ENCODE data around the gene ING4. TPM values are rescaled to one million over a fixed set of nuclear protein-coding genes. Genes with fewer than 3 reads are reported as not detected.

Gene ING4
- total and polyA plus RNA-seq, 2 donors = 70.0 to 74.0 TPM

DNA sequence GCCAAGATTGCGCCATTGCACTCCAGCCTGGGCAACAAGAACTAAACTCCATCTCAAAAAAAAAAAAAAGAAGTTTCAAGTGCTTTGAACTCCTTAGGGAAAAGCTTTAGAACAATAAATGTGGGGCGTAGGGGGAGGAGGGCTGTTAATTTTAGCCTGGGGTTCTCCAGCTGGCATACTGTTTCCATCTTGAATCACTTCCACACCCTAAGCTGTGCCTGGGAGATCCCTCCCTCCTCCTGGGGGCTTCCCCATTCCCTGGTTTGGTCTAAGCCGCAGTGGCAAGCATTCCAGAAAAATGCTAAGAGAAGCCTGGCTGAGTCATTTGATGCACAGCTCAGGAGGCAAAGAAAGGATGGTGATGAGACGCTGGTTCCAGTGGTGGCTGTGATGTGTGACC lies 28.6 kb upstream of the ING4 start:
- DNase-seq (ENCODE audit: low read depth in 6 of 9, low spot score in 9 of 9) = no peak
- H3K4me1 ChIP-seq (ENCODE audit: control insufficient read depth in 2 of 2, insufficient read depth in 2 of 2, low read length in 2 of 2) = peaks cover 14 to 29% of the 10 kb centered on the region in 2 donors
- H3K9me3 ChIP-seq (ENCODE audit: control insufficient read depth in 2 of 2, insufficient read depth in 1 of 2, low read length in 1 of 2) = no peaks in the 10 kb centered on the region

DNA sequence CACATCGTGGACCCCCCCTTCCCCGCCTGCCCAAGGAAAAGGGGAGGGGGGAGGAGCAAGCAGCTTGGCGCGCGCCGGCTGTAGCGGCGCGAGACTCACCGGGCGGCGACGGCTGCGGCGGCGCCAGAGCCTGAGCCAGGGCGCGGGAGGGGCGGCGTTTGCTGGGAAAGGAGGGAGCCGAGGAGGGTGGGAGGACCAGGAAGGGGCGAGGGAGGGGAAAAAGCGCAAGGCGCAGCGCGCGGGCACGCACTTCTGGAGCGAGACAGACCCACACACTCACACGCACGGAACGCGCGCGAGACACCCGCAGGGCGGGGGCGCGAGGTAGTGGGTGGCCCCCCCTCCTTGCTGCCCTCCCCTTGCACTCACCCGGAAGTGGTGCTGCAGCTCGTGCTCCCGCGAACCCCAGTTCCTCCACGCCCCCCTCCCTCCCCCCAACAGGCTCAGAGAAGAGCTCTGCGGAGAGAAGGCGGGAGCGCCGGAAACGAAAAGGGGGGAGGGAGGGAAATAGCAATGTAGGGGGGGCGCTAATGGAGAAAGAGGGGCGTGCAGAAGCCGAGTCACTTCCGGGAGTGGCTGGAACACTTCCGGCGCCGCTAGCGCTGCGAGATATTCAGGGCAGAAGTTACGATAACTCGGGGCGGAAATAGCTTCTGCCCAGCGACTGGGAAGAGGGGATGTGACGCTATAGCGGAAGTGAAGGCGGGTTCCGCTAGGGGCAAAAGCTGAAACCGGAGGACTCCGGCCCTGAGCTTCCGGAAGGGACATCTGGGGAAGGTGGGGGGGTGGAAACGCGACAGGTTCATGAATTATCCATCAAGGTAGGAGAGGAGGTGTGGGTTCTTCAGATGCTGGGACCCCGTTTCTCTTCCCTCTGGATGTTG lies 26.3 kb upstream of the ING4 start, which contains the start of gene ZNF384:
ZNF384 (minus strand) TSS at position 377 of the 884 bp plus-strand sequence. CDS start 9,855 bp downstream, outside the sequence.
- H3K27me3 ChIP-seq (ENCODE audit: control insufficient read depth in 2 of 2, insufficient read depth in 1 of 2, low read length in 1 of 2) = peaks cover 0 to 1% of the 10 kb centered on the region in 2 donors
- H3K4me3 ChIP-seq (ENCODE audit: low read length in 2 of 2) = peak within 1 kb of the TSS; percentile 80 to 82
- no peaks in the 10 kb centered on the region for H3K9me3 ChIP-seq (ENCODE audit: control insufficient read depth in 2 of 2, insufficient read depth in 1 of 2, low read length in 1 of 2)
- H3K27ac ChIP-seq (ENCODE audit: low read depth in 1 of 2, low read length in 1 of 2) = peak within 1 kb of the TSS; percentile 96 to 97
- DNase-seq (ENCODE audit: low read depth in 6 of 9, low spot score in 9 of 9) = peak; percentile 87 to 99 (median 98)
- WGBS = under 1% methylated on average over 72 of the region's 72 CpGs
- H3K36me3 ChIP-seq (ENCODE audit: control insufficient read depth in 2 of 2, insufficient read depth in 2 of 2, low read length in 1 of 2) = peaks cover 7 to 25% of the 10 kb centered on the region in 2 donors
- H3K4me1 ChIP-seq (ENCODE audit: control insufficient read depth in 2 of 2, insufficient read depth in 2 of 2, low read length in 2 of 2) = peaks cover 14 to 29% of the 10 kb centered on the region in 2 donors

More for the DNA sequence above, 28.6 kb upstream of the ING4 start:
- peaks cover 0 to 16% of the 10 kb centered on the region in 2 donors for H3K27me3 ChIP-seq (ENCODE audit: control insufficient read depth in 2 of 2, insufficient read depth in 1 of 2, low read length in 1 of 2)
- no peak overlapping the region for H3K4me3 ChIP-seq (ENCODE audit: low read length in 2 of 2)
- peaks cover 0 to 10% of the 10 kb centered on the region in 2 donors for H3K36me3 ChIP-seq (ENCODE audit: control insufficient read depth in 2 of 2, insufficient read depth in 2 of 2, low read length in 1 of 2)
- 97% methylated on average over 4 of the region's 4 CpGs for WGBS
- no peak overlapping the region for H3K27ac ChIP-seq (ENCODE audit: low read depth in 1 of 2, low read length in 1 of 2)

DNA sequence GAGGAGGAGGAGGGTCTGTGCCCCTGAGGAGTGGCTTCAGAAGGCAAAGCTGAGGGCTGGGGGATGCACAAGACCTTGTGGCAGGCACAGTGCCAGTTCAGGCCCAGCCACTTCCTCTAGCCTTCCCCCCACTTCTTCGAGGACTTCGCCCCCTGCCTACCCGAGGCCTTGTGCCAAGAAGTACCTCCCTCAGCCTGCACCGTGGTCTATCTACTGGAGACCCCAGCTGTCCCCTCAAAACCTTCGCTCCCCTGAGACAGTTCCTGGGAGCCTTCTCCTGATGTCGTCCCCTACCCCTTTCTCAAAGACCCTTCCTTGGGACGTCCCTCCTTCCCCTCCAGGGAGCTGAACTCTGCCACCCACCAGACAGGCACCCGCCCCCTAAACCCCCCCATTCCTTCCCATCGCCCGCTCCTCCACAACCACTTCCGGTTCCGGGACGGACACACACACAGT lies 25.7 kb upstream of the ING4 start:
- H3K4me3 ChIP-seq (ENCODE audit: low read length in 2 of 2) = peak overlapping the region; percentile 80 to 82
- H3K27me3 ChIP-seq (ENCODE audit: control insufficient read depth in 2 of 2, insufficient read depth in 1 of 2, low read length in 1 of 2) = no peaks in the 10 kb centered on the region
- 0% methylated on average over 13 of the region's 13 CpGs for WGBS
- H3K4me1 ChIP-seq (ENCODE audit: control insufficient read depth in 2 of 2, insufficient read depth in 2 of 2, low read length in 2 of 2) = peaks cover 14 to 29% of the 10 kb centered on the region in 2 donors
- H3K27ac ChIP-seq (ENCODE audit: low read depth in 1 of 2, low read length in 1 of 2) = peak overlapping the region; percentile 96 to 97
- DNase-seq (ENCODE audit: low read depth in 6 of 9, low spot score in 9 of 9) = peak in 2 of 9 donors; percentile 26 to 56
- peaks cover 7 to 29% of the 10 kb centered on the region in 2 donors for H3K36me3 ChIP-seq (ENCODE audit: control insufficient read depth in 2 of 2, insufficient read depth in 2 of 2, low read length in 1 of 2)
- no peaks in the 10 kb centered on the region for H3K9me3 ChIP-seq (ENCODE audit: control insufficient read depth in 2 of 2, insufficient read depth in 1 of 2, low read length in 1 of 2)

DNA sequence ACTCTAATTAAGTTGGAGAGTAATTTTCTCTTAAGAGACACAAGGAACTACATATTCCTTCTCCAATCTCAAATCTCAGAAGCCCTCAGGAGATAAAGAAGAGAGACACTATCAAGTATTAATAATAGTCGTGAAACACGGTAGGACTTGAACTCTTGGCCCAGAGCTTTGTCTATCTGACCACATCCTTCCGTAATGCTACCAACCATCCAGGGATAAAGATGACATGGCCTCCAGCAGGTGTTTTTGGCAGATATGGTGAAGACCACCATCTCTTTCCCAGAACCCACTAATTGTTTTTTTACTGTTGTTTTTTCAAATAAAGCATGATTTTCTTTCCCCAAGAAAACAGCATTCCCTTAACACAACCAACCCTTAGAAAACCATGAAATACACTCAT lies 22.9 kb upstream of the ING4 start:
- no peak overlapping the region for H3K4me3 ChIP-seq (ENCODE audit: low read length in 2 of 2)
- no peak overlapping the region for H3K27ac ChIP-seq (ENCODE audit: low read depth in 1 of 2, low read length in 1 of 2)
- no peak for DNase-seq (ENCODE audit: low read depth in 6 of 9, low spot score in 9 of 9)
- WGBS = 94% methylated on average over 3 of the region's 3 CpGs
- H3K4me1 ChIP-seq (ENCODE audit: control insufficient read depth in 2 of 2, insufficient read depth in 2 of 2, low read length in 2 of 2) = peaks cover 14 to 24% of the 10 kb centered on the region in 2 donors
- H3K27me3 ChIP-seq (ENCODE audit: control insufficient read depth in 2 of 2, insufficient read depth in 1 of 2, low read length in 1 of 2) = no peaks in the 10 kb centered on the region
- H3K9me3 ChIP-seq (ENCODE audit: control insufficient read depth in 2 of 2, insufficient read depth in 1 of 2, low read length in 1 of 2) = no peaks in the 10 kb centered on the region
- peaks cover 19 to 48% of the 10 kb centered on the region in 2 donors for H3K36me3 ChIP-seq (ENCODE audit: control insufficient read depth in 2 of 2, insufficient read depth in 2 of 2, low read length in 1 of 2)

DNA sequence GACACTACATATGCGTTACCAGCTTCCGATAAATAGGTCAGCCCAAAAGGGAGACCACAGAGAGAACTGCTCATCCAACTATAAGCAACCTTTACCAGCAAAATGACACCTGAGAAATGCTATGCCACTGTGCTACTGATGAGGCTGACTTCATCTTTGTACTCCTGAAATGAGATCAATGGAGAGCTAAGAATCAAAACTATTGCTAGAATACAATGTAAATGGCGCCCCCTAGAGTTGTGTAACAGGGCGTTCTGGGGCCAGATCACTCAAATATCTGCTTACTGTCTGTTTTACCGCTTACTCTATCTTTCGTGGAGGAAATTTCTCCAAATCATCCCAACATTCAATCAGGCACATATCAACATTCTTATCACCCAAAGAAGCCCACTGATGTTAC lies 21.7 kb upstream of the ING4 start:
- H3K9me3 ChIP-seq (ENCODE audit: control insufficient read depth in 2 of 2, insufficient read depth in 1 of 2, low read length in 1 of 2) = no peaks in the 10 kb centered on the region
- peaks cover 20 to 60% of the 10 kb centered on the region in 2 donors for H3K36me3 ChIP-seq (ENCODE audit: control insufficient read depth in 2 of 2, insufficient read depth in 2 of 2, low read length in 1 of 2)
- DNase-seq (ENCODE audit: low read depth in 6 of 9, low spot score in 9 of 9) = peak in 4 of 9 donors; percentile 18 to 64 (median 30)
- no peak overlapping the region for H3K27ac ChIP-seq (ENCODE audit: low read depth in 1 of 2, low read length in 1 of 2)
- peaks cover 8 to 15% of the 10 kb centered on the region in 2 donors for H3K4me1 ChIP-seq (ENCODE audit: control insufficient read depth in 2 of 2, insufficient read depth in 2 of 2, low read length in 2 of 2)
- WGBS = 78% methylated on average over 6 of the region's 6 CpGs
- H3K27me3 ChIP-seq (ENCODE audit: control insufficient read depth in 2 of 2, insufficient read depth in 1 of 2, low read length in 1 of 2) = no peaks in the 10 kb centered on the region
- H3K4me3 ChIP-seq (ENCODE audit: low read length in 2 of 2) = no peak overlapping the region

DNA sequence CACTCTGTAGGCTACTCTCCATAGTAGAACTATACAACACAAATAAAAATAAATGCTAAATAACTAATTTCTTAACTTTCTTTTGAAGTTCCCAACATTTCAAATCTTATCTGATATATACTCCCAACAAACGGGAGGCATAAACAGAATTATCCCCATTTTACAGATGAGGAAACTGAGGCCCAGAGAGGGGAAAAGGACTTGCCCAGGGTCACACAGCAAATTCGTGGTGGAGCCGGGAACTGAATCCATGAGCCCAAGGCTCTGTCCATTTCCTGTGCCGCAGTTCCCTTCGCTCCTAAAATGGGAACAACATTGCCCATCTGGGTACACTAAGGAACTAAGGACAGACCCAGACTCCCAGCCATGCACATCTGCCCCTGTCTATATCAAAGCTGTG lies 14.0 kb upstream of the ING4 start:
- H3K36me3 ChIP-seq (ENCODE audit: control insufficient read depth in 2 of 2, insufficient read depth in 2 of 2, low read length in 1 of 2) = peaks cover 76 to 97% of the 10 kb centered on the region in 2 donors
- WGBS = 96% methylated on average over 5 of the region's 5 CpGs
- no peak overlapping the region for H3K27ac ChIP-seq (ENCODE audit: low read depth in 1 of 2, low read length in 1 of 2)
- no peak overlapping the region for H3K4me3 ChIP-seq (ENCODE audit: low read length in 2 of 2)
- no peak for DNase-seq (ENCODE audit: low read depth in 6 of 9, low spot score in 9 of 9)
- no peaks in the 10 kb centered on the region for H3K4me1 ChIP-seq (ENCODE audit: control insufficient read depth in 2 of 2, insufficient read depth in 2 of 2, low read length in 2 of 2)
- no peaks in the 10 kb centered on the region for H3K27me3 ChIP-seq (ENCODE audit: control insufficient read depth in 2 of 2, insufficient read depth in 1 of 2, low read length in 1 of 2)
- no peaks in the 10 kb centered on the region for H3K9me3 ChIP-seq (ENCODE audit: control insufficient read depth in 2 of 2, insufficient read depth in 1 of 2, low read length in 1 of 2)

DNA sequence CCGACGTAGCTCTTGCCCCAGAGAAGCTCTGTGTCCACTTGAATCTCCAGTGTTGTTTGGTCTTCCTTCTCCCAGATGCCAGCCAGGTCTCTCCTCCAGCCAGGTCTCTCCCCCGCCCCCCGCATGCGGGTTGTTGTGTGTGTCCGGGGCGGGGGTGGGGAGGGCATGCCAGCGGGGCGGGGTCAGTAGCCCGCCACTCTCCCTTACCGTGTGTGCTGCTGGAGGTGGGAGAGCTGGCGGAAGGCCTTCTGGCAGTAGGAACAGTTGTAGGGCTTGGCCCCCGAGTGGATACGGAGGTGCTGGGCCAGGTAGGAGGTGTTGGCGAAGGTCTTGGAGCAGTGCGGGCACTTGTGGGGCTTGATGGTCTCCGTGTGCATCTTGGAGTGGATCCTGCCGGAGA lies 9.2 kb upstream of the ING4 start:
- Histone ChIP-seq H3K27me3 (ENCODE audit: control insufficient read depth in 2 of 2, insufficient read depth in 1 of 2, low read length in 1 of 2) (no peaks in the 10 kb centered on the region), H3K27ac (ENCODE audit: low read depth in 1 of 2, low read length in 1 of 2) (no peak overlapping the region), H3K4me3 (ENCODE audit: low read length in 2 of 2) (no peak overlapping the region), H3K36me3 (ENCODE audit: control insufficient read depth in 2 of 2, insufficient read depth in 2 of 2, low read length in 1 of 2) (peaks cover 84 to 97% of the 10 kb centered on the region in 2 donors), H3K4me1 (ENCODE audit: control insufficient read depth in 2 of 2, insufficient read depth in 2 of 2, low read length in 2 of 2) (no peaks in the 10 kb centered on the region), H3K9me3 (ENCODE audit: control insufficient read depth in 2 of 2, insufficient read depth in 1 of 2, low read length in 1 of 2) (no peaks in the 10 kb centered on the region)
- 98% methylated on average over 18 of the region's 18 CpGs for WGBS
- DNase-seq (ENCODE audit: low read depth in 6 of 9, low spot score in 9 of 9) = no peak

DNA sequence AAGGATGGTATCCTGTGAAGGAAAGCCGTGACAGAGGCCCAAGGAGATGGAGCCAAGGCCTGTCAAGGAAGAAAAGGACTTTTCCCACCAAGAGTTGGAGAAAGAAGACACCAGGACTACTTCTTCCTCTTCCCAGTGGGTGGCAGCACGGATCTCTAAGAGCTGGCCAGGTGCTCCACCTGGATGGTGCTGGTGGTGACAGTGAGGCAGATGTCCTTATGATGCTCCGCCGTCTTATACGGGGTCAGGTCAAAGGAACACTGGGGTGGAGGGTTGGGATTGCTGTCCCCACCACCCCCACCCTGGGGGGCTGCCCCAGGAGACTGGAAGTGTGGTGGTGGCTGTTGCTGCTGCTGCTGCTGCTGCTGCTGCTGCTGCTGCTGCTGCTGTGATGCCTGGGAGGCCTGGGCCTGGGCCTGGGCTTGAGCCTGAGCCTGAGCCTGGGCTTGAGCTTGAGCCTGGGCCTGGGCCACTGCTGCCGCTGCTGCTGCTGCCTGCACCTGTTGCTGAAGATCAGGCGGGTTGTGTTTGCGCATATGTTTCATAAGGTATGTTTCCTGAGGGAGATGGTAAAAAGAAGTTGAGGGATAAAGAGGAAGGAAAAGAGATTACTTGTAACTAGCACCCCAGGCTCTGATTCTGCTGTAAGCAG lies 4.8 kb upstream of the ING4 start:
- DNase-seq (ENCODE audit: low read depth in 6 of 9, low spot score in 9 of 9) = no peak
- H3K9me3 ChIP-seq (ENCODE audit: control insufficient read depth in 2 of 2, insufficient read depth in 1 of 2, low read length in 1 of 2) = no peaks in the 10 kb centered on the region
- peaks cover 0 to 4% of the 10 kb centered on the region in 2 donors for H3K4me1 ChIP-seq (ENCODE audit: control insufficient read depth in 2 of 2, insufficient read depth in 2 of 2, low read length in 2 of 2)
- 97% methylated on average over 8 of the region's 8 CpGs for WGBS
- no peak overlapping the region for H3K27ac ChIP-seq (ENCODE audit: low read depth in 1 of 2, low read length in 1 of 2)
- H3K27me3 ChIP-seq (ENCODE audit: control insufficient read depth in 2 of 2, insufficient read depth in 1 of 2, low read length in 1 of 2) = no peaks in the 10 kb centered on the region
- peaks cover 52 to 67% of the 10 kb centered on the region in 2 donors for H3K36me3 ChIP-seq (ENCODE audit: control insufficient read depth in 2 of 2, insufficient read depth in 2 of 2, low read length in 1 of 2)
- no peak overlapping the region for H3K4me3 ChIP-seq (ENCODE audit: low read length in 2 of 2)

DNA sequence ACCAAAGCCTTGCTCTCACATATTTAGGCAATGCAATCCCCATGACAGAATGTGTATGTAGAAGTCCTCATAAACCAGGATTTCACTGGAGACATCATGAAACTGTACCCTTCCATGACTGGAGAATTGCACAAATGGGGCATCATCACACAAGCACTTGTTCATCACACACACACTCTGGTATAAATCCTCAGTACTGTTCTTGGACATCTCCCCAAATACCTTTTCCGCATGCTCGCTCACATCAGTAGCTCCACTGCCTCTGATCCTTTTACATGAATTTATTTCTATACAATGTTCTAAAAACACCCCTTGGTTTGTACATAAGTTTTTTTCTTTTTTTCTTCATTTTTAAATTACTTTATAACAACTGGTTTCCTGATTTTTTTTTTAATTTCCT lies 3.3 kb upstream of the ING4 start:
- Histone ChIP-seq H3K27me3 (ENCODE audit: control insufficient read depth in 2 of 2, insufficient read depth in 1 of 2, low read length in 1 of 2) (no peaks in the 10 kb centered on the region), H3K4me3 (ENCODE audit: low read length in 2 of 2) (no peak overlapping the region), H3K9me3 (ENCODE audit: control insufficient read depth in 2 of 2, insufficient read depth in 1 of 2, low read length in 1 of 2) (no peaks in the 10 kb centered on the region), H3K4me1 (ENCODE audit: control insufficient read depth in 2 of 2, insufficient read depth in 2 of 2, low read length in 2 of 2) (peaks cover 7 to 10% of the 10 kb centered on the region in 2 donors), H3K27ac (ENCODE audit: low read depth in 1 of 2, low read length in 1 of 2) (no peak overlapping the region), H3K36me3 (ENCODE audit: control insufficient read depth in 2 of 2, insufficient read depth in 2 of 2, low read length in 1 of 2) (peaks cover 38 to 52% of the 10 kb centered on the region in 2 donors)
- WGBS = 98% methylated on average over 2 of the region's 2 CpGs
- DNase-seq (ENCODE audit: low read depth in 6 of 9, low spot score in 9 of 9) = no peak
